Suprapubic skin (tissue), 4 donors: ENCODE measurements around the gene LRMDA. TPM values are rescaled to one million over a fixed set of nuclear protein-coding genes. Genes with fewer than 3 reads are reported as not detected.

Experiments used
- DNase-seq, 2 donors: peaks; one replicate each; pipeline ENCODE4 v3.0.0-alpha.2; 2019; ENCODE audit warnings: low spot score in 2 of 2
- H3K27ac ChIP-seq: fragments of 200-600 bp; sonication (generic); one replicate; pipeline ENCODE4 v1.5.1; 2019
- H3K27me3 ChIP-seq: fragments of 200-600 bp; sonication (generic); one replicate; pipeline ENCODE4 v1.5.1; 2019
- H3K36me3 ChIP-seq: fragments of 200-600 bp; sonication (generic); one replicate; pipeline ENCODE4 v1.5.1; 2019
- H3K4me1 ChIP-seq: fragments of 200-600 bp; sonication (generic); one replicate; pipeline ENCODE4 v1.5.1; 2019
- H3K4me3 ChIP-seq: fragments of 200-600 bp; sonication (generic); one replicate; pipeline ENCODE4 v1.5.1; 2019; ENCODE audit warnings: mild to moderate bottlenecking
- H3K9me3 ChIP-seq: fragments of 200-600 bp; sonication (generic); one replicate; pipeline ENCODE4 v1.5.1; 2019
- CTCF ChIP-seq, 2 donors: fragments of 200-600 bp in 1 of 2; fragments of 450-650 bp in 1 of 2; sonication (generic) in 1 of 2; IDR thresholded peaks; one replicate each; pipeline ENCODE4 v1.5.1; 2016 to 2019; ENCODE audit warnings: antibody characterized with exemption in 2 of 2, mild to moderate bottlenecking in 1 of 2, moderate library complexity in 1 of 2
- EP300 ChIP-seq: sonication (generic); formaldehyde crosslinking; IDR thresholded peaks from one replicate; pipeline ENCODE4 v1.6.1; 2017; ENCODE audit warnings: antibody characterized with exemption
- POLR2A ChIP-seq, 2 donors: fragments of 450-650 bp; IDR thresholded peaks; one replicate each; pipeline ENCODE4 v1.6.1; 2017; ENCODE audit warnings: antibody characterized with exemption in 2 of 2, mild to moderate bottlenecking in 2 of 2, moderate library complexity in 2 of 2
- POLR2AphosphoS5 ChIP-seq, 3 donors: sonication (generic); formaldehyde crosslinking; IDR thresholded peaks; one replicate each; pipeline ENCODE4 v1.6.1; 2017; ENCODE audit warnings: antibody characterized with exemption in 3 of 3
- WGBS: methylation state at CpG from one replicate; pipeline ENCODE4 v1.1.5; 2018; 5-methylcytosine and 5-hydroxymethylcytosine counted together
- total RNA-seq, 4 donors: library from RNA; depleted of rRNA; stranded (reverse); fragments of >200 nt; gene quantifications; one replicate each; pipeline ENCODE4 v1.1.0, GENCODE V29; 2016

The LRMDA gene
- total RNA-seq, 4 donors from 2014 or later, result 0.10 to 2.9 (median 1.9) TPM; not detected in 1

- H3K4me1 ChIP-seq, result no peaks in the 10 kb centered on the region
- H3K27ac ChIP-seq, result no peak overlapping the region
- WGBS, result 100% methylated on average over 1 of the region's 1 CpG
- TF ChIP-seq POLR2AphosphoS5 (IDR thresholded peaks at IDR 0.05) (no peak), CTCF (IDR thresholded peaks at IDR 0.05) (no peak), POLR2A (IDR thresholded peaks at IDR 0.05) (no peak), EP300 (no peak)
- H3K9me3 ChIP-seq, result peaks cover 12% of the 10 kb centered on the region
- H3K27me3 ChIP-seq, result no peaks in the 10 kb centered on the region
- DNase-seq, result no peak
- no peak overlapping the region for H3K4me3 ChIP-seq
- no peaks in the 10 kb centered on the region for H3K36me3 ChIP-seq
Measured at GRCh38 chr10:75585294-75585693, 153.9 kb downstream of the LRMDA start.

GRCh38 chr10:75586814-75587213, 155.4 kb downstream of the LRMDA start:
- 88% methylated on average over 1 of the region's 1 CpG for WGBS
- no peaks in the 10 kb centered on the region for H3K36me3 ChIP-seq
- no peak overlapping the region for H3K4me3 ChIP-seq
- TF ChIP-seq CTCF (IDR thresholded peaks at IDR 0.05), result no peak
- H3K27me3 ChIP-seq, result no peaks in the 10 kb centered on the region
- H3K9me3 ChIP-seq, result peaks cover 12% of the 10 kb centered on the region
- H3K27ac ChIP-seq, result no peak overlapping the region
- no peaks in the 10 kb centered on the region for H3K4me1 ChIP-seq
- no peak for DNase-seq

- Histone ChIP-seq H3K36me3 (no peaks in the 10 kb centered on the region), H3K27ac (no peak overlapping the region), H3K27me3 (no peaks in the 10 kb centered on the region), H3K4me3 (no peak overlapping the region), H3K9me3 (no peaks in the 10 kb centered on the region), H3K4me1 (no peaks in the 10 kb centered on the region)
- WGBS, result 85% methylated on average over 1 of the region's 1 CpG
- no peak for TF ChIP-seq CTCF (IDR thresholded peaks at IDR 0.05)
- no peak for TF ChIP-seq POLR2A (IDR thresholded peaks at IDR 0.05)
- TF ChIP-seq EP300, result no peak
- no peak for TF ChIP-seq POLR2AphosphoS5 (IDR thresholded peaks at IDR 0.05)
- DNase-seq, result no peak
Measured at GRCh38 chr10:75588031-75588430, 156.6 kb downstream of the LRMDA start.

GRCh38 chr10:75589895-75590654, 158.7 kb downstream of the LRMDA start:
- H3K4me3 ChIP-seq, result no peak overlapping the region
- DNase-seq, result no peak
- H3K27ac ChIP-seq, result no peak overlapping the region
- no peaks in the 10 kb centered on the region for H3K9me3 ChIP-seq
- H3K4me1 ChIP-seq, result no peaks in the 10 kb centered on the region
- no peaks in the 10 kb centered on the region for H3K27me3 ChIP-seq
- 96% methylated on average over 3 of the region's 3 CpGs for WGBS
- no peak for TF ChIP-seq POLR2AphosphoS5 (IDR thresholded peaks at IDR 0.05)
- no peak for TF ChIP-seq POLR2A (IDR thresholded peaks at IDR 0.05)
- no peak for TF ChIP-seq CTCF (IDR thresholded peaks at IDR 0.05)
- no peak for TF ChIP-seq EP300
- no peaks in the 10 kb centered on the region for H3K36me3 ChIP-seq

GRCh38 chr10:75592151-75592787, 160.8 kb downstream of the LRMDA start:
- no peak for DNase-seq
- no peaks in the 10 kb centered on the region for H3K36me3 ChIP-seq
- TF ChIP-seq POLR2AphosphoS5 (IDR thresholded peaks at IDR 0.05) (no peak), POLR2A (IDR thresholded peaks at IDR 0.05) (no peak), CTCF (IDR thresholded peaks at IDR 0.05) (no peak), EP300 (no peak)
- WGBS, result 80% methylated on average over 31 of the region's 31 CpGs
- no peaks in the 10 kb centered on the region for H3K4me1 ChIP-seq
- H3K27me3 ChIP-seq, result no peaks in the 10 kb centered on the region
- no peaks in the 10 kb centered on the region for H3K9me3 ChIP-seq
- peak overlapping the region; percentile 27 for H3K4me3 ChIP-seq
- H3K27ac ChIP-seq, result no peak overlapping the region
